Measurements from ENCODE around the gene VPS36.

GRCh38 chr13:52378312-52378711, 72.1 kb downstream of the VPS36 start:
- TF ChIP-seq FOXA1 (IDR thresholded peaks at IDR 0.05), result no peak
- TF ChIP-seq FOXA1 (CRISPR knock-in tag; IDR thresholded peaks at IDR 0.05), result no peak
- no peak for TF ChIP-seq RBAK (CRISPR knock-in tag; IDR thresholded peaks at IDR 0.05)
- TF ChIP-seq ZNF18 (CRISPR knock-in tag; IDR thresholded peaks at IDR 0.05; ENCODE audit: insufficient replicate concordance), result no peak
- no peak for TF ChIP-seq SUZ12 (IDR thresholded peaks at IDR 0.05; ENCODE audit: low read depth, low read length)
- no peak for TF ChIP-seq CTCF (CRISPR knock-in tag; IDR thresholded peaks at IDR 0.05)
- TF ChIP-seq POLR2A (IDR thresholded peaks at IDR 0.05; ENCODE audit: insufficient read depth in 1 of 2, low read depth in 2 of 2, low read length in 2 of 2), result no peak
- TF ChIP-seq FOXK1 (CRISPR knock-in tag; IDR thresholded peaks at IDR 0.05; ENCODE audit: borderline replicate concordance, low read depth), result no peak

Measured in HepG2 (cell line).